Daoy (cell line): ENCODE measurements around the gene RAB11FIP5. TPM values are rescaled to one million over a fixed set of nuclear protein-coding genes. Genes with fewer than 3 reads are reported as not detected.

ENCODE experiments used
- DNase-seq: peaks from one replicate; pipeline ENCODE4 v3.0.0-alpha.2; 2015; ENCODE audit warnings: low read depth
- total RNA-seq: library from RNA; depleted of rRNA; stranded (reverse); fragments of >200 nt; shearing (Covaris generic); gene quantifications from 2 replicates; pipeline ENCODE4 v1.2.3, GENCODE V29; 2014; rRNA removed

The RAB11FIP5 gene
- total RNA-seq, 1 experiment from 2014 or later, result 20.6 TPM

GRCh38 chr2:73033142-73033765, 79.5 kb downstream of the RAB11FIP5 start:
- DNase-seq, result no peak

DNA sequence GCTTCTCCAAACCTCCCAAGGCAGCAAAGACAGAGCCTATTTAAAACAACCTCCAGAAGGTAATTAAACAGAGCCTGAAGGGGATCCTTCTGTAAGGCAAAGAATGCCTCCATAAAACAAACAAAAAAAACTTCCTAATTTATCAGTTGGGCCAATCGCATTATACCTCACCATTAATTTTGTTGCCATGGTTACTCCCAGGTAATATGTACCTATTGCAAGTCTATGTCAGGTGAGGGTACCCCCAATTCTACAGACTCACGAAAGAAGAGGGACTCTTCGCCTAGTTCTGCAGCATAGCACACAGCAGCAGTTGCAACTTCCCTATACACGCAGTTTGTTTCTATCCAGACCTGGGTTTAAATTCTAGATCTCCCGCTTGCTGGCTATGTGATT, 80.0 kb downstream of the RAB11FIP5 start:
- DNase-seq, result no peak

- DNase-seq, result no peak
Measured at GRCh38 chr2:73031725-73032701, 80.7 kb downstream of the RAB11FIP5 start.

- DNase-seq, result no peak
Measured at GRCh38 chr2:73031095-73031678, 81.6 kb downstream of the RAB11FIP5 start.

DNA sequence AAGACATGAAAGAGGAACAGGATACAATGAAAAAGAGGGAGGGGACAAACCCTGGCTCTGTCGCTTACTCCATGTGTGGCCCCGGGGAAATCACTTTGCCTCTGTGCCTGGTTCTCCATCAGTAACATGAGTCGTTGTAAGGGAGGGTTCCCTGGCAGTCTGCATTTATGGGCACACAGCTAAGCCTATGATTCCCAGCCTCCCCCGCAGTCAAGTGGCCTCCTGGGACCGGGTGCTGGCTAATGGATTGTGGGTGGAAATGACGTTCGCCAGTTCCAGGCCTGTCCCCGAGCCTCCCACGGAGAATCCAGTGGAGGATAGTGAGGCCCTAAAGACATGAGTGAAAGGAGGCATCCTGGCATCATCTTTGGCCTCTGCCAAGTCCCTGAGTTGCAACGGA, 83.9 kb downstream of the RAB11FIP5 start:
- peak; percentile 55 for DNase-seq

DNA sequence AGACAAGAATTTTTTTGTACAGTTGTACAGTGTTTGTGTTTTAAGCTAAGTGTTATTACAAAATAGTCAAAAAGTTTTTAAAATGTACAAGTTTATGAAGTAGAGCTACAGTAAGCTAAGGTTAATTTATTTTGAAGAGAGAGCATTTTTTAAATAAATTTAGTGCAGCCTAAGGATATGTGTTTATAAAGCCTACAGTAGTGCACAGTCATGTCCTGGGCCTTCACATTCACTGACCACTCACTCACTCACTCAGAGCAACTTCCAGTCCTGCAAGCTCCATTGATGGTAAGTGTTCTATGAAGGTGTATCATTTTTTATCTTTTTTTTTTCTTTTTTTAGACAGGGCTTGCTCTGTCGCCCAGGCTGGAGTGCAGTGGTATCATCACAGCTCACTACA, 85.4 kb downstream of the RAB11FIP5 start:
- DNase-seq, result no peak

GRCh38 chr2:73023497-73023896, 89.3 kb downstream of the RAB11FIP5 start:
- no peak for DNase-seq

Other genes starting within 250 kb of the RAB11FIP5 start
- gene SPR, start 225.5 kb downstream of the RAB11FIP5 start, total RNA-seq, result 33.7 and 39.1 TPM in 2 replicates
- gene EMX1, start 195.4 kb downstream of the RAB11FIP5 start, total RNA-seq, result 0.06 and 0.29 TPM in 2 replicates
- gene SFXN5, start 41.2 kb downstream of the RAB11FIP5 start, total RNA-seq, result 10.2 and 11.0 TPM in 2 replicates
- not detected in 2 replicates for gene NOTO, start 89.6 kb upstream of the RAB11FIP5 start, total RNA-seq
- 31.5 and 31.9 TPM in 2 replicates for gene SMYD5, start 101.3 kb upstream of the RAB11FIP5 start, total RNA-seq
- gene PRADC1, start 120.3 kb upstream of the RAB11FIP5 start, total RNA-seq, result 21.5 and 30.8 TPM in 2 replicates
- gene CCT7, start 121.4 kb upstream of the RAB11FIP5 start, total RNA-seq, result 695 and 763 TPM in 2 replicates
- 0.98 and 1.3 TPM in 2 replicates for gene FBXO41, start 171.5 kb upstream of the RAB11FIP5 start, total RNA-seq
- gene EGR4, start 180.6 kb upstream of the RAB11FIP5 start, total RNA-seq, result not detected in 2 replicates